ENCODE results near the gene KIAA0753. TPM values are rescaled to one million over a fixed set of nuclear protein-coding genes. Genes with fewer than 3 reads are reported as not detected.

The KIAA0753 gene
- total RNA-seq, 4 donors from 2014 or later = 8.1 to 19.6 (median 13.8) TPM

DNA sequence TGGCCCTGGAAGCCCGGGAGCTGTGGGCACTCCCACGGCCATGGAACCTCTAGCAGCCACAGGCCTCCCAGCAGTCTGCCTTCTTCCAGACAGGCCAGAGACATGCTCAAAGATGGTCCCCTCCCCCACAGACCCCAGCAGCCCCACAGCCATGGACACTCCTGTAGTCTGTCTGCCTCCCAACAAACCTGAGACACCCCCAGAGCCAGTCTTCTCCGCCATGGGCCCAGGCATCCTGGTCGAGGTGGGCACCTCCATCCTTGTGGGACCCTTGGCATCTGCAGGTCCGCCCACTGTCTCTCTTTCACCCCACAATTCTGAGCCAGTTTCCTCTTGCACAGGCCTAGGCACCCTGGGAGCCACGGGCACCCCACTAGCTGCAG lies 3.1 kb downstream of the KIAA0753 start:
- no peak overlapping the region for H3K4me3 ChIP-seq (ENCODE audit: low read depth, poor library complexity, severe bottlenecking)
- TF ChIP-seq, protein P1, sequence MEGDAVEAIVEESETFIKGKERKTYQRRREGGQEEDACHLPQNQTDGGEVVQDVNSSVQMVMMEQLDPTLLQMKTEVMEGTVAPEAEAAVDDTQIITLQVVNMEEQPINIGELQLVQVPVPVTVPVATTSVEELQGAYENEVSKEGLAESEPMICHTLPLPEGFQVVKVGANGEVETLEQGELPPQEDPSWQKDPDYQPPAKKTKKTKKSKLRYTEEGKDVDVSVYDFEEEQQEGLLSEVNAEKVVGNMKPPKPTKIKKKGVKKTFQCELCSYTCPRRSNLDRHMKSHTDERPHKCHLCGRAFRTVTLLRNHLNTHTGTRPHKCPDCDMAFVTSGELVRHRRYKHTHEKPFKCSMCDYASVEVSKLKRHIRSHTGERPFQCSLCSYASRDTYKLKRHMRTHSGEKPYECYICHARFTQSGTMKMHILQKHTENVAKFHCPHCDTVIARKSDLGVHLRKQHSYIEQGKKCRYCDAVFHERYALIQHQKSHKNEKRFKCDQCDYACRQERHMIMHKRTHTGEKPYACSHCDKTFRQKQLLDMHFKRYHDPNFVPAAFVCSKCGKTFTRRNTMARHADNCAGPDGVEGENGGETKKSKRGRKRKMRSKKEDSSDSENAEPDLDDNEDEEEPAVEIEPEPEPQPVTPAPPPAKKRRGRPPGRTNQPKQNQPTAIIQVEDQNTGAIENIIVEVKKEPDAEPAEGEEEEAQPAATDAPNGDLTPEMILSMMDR (IDR thresholded peaks at IDR 0.05) = no peak
- TF ChIP-seq POLR2A (IDR thresholded peaks at IDR 0.05) = no peak
- intact Hi-C loops (cut with DNase I; ENCODE audit: low total_unique reads) = no loop called here
- DNase-seq (ENCODE audit: low spot score in 2 of 2) = no peak
- 86 to 95% methylated on average over 6 of the region's 6 CpGs for WGBS, 2 donors

DNA sequence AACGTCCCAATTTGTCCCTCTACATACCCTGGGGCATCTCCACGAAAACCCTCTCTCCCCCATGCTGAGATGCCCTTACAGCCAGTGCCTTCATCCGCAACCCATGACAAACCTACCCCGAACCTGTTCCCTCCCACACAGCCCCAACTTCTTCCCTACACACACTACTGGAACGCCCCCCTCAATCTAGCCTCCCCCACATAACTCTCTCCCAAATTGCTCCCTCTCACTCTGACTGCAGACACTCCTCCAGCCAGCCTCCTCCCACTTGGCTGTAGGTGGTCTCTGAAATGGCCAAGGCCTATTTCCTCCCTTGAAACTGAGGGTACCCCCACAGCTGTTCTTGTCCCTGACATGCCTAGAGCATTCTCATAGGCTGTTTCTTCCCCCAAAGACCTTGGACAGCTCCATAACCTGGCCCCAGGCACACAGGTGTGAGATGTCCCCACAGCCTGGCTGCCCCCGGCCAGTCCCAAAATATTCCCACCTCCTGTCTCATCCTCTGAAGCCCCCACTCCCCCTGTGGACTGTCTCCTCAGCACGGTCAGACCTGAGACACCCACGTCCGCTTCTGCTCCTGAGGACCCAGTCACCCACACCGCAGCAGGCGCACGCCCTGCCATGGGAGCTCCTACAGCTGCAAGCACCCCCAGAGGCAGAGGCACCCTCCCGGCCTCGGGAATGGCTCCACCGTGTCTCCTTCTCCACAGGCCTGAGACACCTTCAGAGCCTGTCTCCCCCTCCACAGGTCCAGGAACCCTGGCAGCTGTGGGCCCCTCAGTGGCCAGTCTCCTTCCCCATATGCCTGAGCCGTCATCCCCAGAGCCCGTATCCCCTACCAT lies 3.7 kb downstream of the KIAA0753 start:
- H3K4me3 ChIP-seq (ENCODE audit: low read depth, poor library complexity, severe bottlenecking) = no peak overlapping the region
- intact Hi-C loops (cut with DNase I; ENCODE audit: low total_unique reads) = no loop called here
- WGBS, 2 donors = 90 to 92% methylated on average over 17 of the region's 17 CpGs
- no peak for DNase-seq (ENCODE audit: low spot score in 2 of 2)
- TF ChIP-seq POLR2A (IDR thresholded peaks at IDR 0.05) = no peak
- TF ChIP-seq, protein P1 (IDR thresholded peaks at IDR 0.05) = no peak

DNA sequence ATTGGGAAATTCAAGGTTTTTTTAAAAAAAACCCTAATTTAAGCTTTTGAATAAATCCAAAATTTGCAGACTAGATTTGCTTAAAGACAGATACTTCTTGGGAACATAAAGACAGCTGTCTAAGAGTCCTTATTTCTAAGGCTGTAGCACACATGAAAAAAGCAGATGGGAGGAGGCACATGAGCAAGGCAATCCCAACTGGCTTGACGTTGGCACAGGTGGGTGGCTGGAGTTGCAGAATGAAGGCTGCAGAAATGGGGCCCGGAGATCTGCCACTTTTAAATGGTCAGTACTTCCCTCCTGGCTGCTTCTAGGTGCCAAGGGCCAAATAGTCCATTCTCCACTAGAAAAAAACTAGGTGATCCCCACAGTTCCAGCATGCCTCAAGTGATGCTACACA lies 4.4 kb downstream of the KIAA0753 start:
- intact Hi-C loops (cut with DNase I; ENCODE audit: low total_unique reads) = no loop called here

DNA sequence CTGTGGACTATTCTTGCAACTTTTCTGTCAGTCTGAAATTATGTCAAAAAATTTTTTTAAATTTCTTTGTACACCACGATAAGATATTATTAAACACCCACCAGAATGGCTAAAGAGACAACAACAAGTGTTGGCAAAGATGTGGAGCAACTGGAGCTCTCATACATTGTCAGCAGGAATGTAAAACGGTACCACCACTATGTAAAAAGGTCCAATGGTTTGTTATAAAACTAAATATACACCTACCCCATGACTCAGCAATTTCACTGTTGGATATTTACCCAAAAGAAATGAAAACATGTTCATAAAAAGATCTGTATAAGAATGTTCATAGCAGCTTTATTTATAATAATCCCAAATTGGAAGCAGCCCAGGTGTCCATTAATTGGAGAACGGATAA lies 7.2 kb downstream of the KIAA0753 start:
- 97 to 99% methylated on average over 3 of the region's 3 CpGs for WGBS, 2 donors
- intact Hi-C loops (cut with DNase I; ENCODE audit: low total_unique reads) = no loop called here
- H3K4me3 ChIP-seq (ENCODE audit: low read depth, poor library complexity, severe bottlenecking) = no peak overlapping the region
- no peak for DNase-seq (ENCODE audit: low spot score in 2 of 2)
- TF ChIP-seq POLR2A (IDR thresholded peaks at IDR 0.05) = no peak
- TF ChIP-seq, protein P1 (IDR thresholded peaks at IDR 0.05) = no peak

More for the DNA sequence above, 4.4 kb downstream of the KIAA0753 start:
- 63 to 67% methylated on average over 2 of the region's 2 CpGs for WGBS, 2 donors
- DNase-seq (ENCODE audit: low spot score in 2 of 2) = no peak
- H3K4me3 ChIP-seq (ENCODE audit: low read depth, poor library complexity, severe bottlenecking) = no peak overlapping the region
- TF ChIP-seq POLR2A (IDR thresholded peaks at IDR 0.05) = no peak
- TF ChIP-seq, protein P1 (IDR thresholded peaks at IDR 0.05) = no peak

DNA sequence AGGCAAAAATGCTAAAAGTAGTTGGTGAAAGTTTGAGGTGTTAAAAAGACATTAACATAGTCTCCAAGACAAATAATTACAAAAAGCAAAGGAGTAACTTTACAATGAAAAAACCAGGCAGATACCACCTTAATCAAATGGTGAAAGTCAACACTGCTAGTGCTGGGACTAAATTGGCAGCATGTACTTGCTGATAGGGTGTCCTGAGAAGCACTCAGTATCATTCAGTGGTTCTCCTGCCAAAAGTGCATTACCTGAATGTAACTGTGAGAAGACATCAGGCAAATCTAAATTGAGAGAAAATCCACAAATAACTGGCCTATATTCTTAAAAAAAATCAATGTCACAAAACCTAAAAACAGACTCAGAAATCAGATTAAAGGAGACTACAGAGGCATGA lies 8.0 kb downstream of the KIAA0753 start:
- intact Hi-C loops (cut with DNase I; ENCODE audit: low total_unique reads) = no loop called here
- DNase-seq (ENCODE audit: low spot score in 2 of 2) = no peak
- TF ChIP-seq, protein P1 (IDR thresholded peaks at IDR 0.05) = no peak
- no peak for TF ChIP-seq POLR2A (IDR thresholded peaks at IDR 0.05)

DNA sequence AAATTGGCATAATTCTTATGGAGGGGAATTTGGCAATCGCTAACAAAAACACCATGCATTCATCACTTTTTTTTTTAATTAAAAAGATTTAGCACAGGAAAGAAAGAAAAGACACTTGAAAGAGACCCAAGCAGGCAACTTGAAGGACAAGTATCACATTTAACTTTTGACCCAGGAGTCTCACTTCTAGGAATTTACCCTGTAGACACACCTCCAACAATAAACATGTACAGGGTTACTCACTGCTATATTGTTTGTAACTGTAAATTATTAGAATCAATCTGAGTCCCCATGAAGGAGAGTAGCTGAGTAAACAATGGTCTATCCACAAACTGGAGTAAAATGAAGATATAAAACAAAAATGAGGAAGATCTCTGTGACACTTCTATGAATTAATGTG lies 10.1 kb downstream of the KIAA0753 start:
- no peak for DNase-seq (ENCODE audit: low spot score in 2 of 2)
- WGBS, 2 donors = 94 to 98% methylated on average over 1 of the region's 1 CpG
- intact Hi-C loops (cut with DNase I; ENCODE audit: low total_unique reads) = no loop called here

More for the DNA sequence above, 8.0 kb downstream of the KIAA0753 start:
- H3K4me3 ChIP-seq (ENCODE audit: low read depth, poor library complexity, severe bottlenecking) = no peak overlapping the region

More for the DNA sequence above, 10.1 kb downstream of the KIAA0753 start:
- H3K4me3 ChIP-seq (ENCODE audit: low read depth, poor library complexity, severe bottlenecking) = no peak overlapping the region
- no peak for TF ChIP-seq POLR2A (IDR thresholded peaks at IDR 0.05)
- TF ChIP-seq, protein P1 (IDR thresholded peaks at IDR 0.05) = no peak

All from lower leg skin (tissue), 4 donors.